GM10266 (cell line): Measurements from ENCODE around the gene BTG1.

Source experiments
- DNase-seq: peaks from one replicate; pipeline ENCODE4 v3.0.0; 2012; ENCODE audit errors: extremely low spot score
- CTCF ChIP-seq: IDR thresholded peaks from 2 replicates; pipeline ENCODE4 v1.5.1; 2012; ENCODE audit warnings: mild to moderate bottlenecking, low read depth; ENCODE audit not compliant: control insufficient read depth, insufficient read depth; ENCODE audit errors: missing control alignments

The BTG1 gene

GRCh38 chr12:92110083-92110640 lies 35.5 kb downstream of the BTG1 start:
- no peak for DNase-seq
- TF ChIP-seq CTCF = no peak

GRCh38 chr12:92109613-92110012 lies 36.0 kb downstream of the BTG1 start:
- DNase-seq = no peak
- no peak for TF ChIP-seq CTCF

GRCh38 chr12:92108651-92109050 lies 37.0 kb downstream of the BTG1 start:
- no peak for TF ChIP-seq CTCF
- DNase-seq = no peak

GRCh38 chr12:92107621-92108131 lies 38.0 kb downstream of the BTG1 start:
- no peak for DNase-seq
- no peak for TF ChIP-seq CTCF

- DNase-seq = no peak
- TF ChIP-seq CTCF = no peak
Measured at GRCh38 chr12:92107094-92107493, 38.6 kb downstream of the BTG1 start.

- no peak for TF ChIP-seq CTCF
- no peak for DNase-seq
Measured at GRCh38 chr12:92105676-92106075, 40.0 kb downstream of the BTG1 start.

GRCh38 chr12:92105110-92105509 lies 40.5 kb downstream of the BTG1 start:
- TF ChIP-seq CTCF = no peak
- no peak for DNase-seq
